ENCODE data around the gene BSDC1.

DNA sequence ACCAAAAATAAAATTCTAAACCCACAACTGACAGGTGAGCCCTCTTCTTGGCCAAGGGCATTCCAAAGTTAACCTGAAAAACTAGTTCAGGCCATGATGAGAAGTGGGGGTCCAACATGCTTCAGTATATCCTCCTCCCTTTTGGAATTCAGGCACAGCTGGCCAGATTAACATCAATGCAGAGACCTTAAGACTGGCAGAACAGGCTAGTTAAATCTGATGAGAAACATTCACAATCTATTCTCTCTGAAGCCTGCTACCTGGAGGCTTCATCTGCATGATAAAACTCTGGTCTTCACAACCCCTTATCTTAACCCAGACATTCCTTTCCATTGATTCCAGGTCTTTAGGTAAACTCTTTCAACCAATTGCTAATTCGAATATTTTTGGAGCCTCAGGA is 43.9 kb upstream of the BSDC1 start:
- no peak for TF ChIP-seq EZH2 (IDR thresholded peaks at IDR 0.05; ENCODE audit: low read depth, unreplicated experiment)
- TF ChIP-seq CTCF (conservative IDR thresholded peaks at IDR 0.05; ENCODE audit: low read depth in 2 of 2): no peak
- TF ChIP-seq ZNF462 (CRISPR knock-in tag; IDR thresholded peaks at IDR 0.05): peak; percentile 78
- no peak for TF ChIP-seq POLR2AphosphoS5 (IDR thresholded peaks at IDR 0.05; ENCODE audit: low read depth)
- TF ChIP-seq CREB1 (CRISPR knock-in tag; IDR thresholded peaks at IDR 0.05; ENCODE audit: low read depth): no peak
- no peak for TF ChIP-seq EZH2phosphoT487 (IDR thresholded peaks at IDR 0.05; ENCODE audit: unreplicated experiment)
- TF ChIP-seq REST (IDR thresholded peaks at IDR 0.05; ENCODE audit: unreplicated experiment): no peak
- TF ChIP-seq ETS1 (IDR thresholded peaks at IDR 0.05): no peak
- no peak for TF ChIP-seq JUNB (IDR thresholded peaks at IDR 0.05; ENCODE audit: unreplicated experiment)
- no peak for TF ChIP-seq ZNF114 (CRISPR knock-in tag; IDR thresholded peaks at IDR 0.05)
- peak; percentile 95 for TF ChIP-seq NANOG (IDR thresholded peaks at IDR 0.05; ENCODE audit: borderline replicate concordance)
- TF ChIP-seq ZNF331 (CRISPR knock-in tag; IDR thresholded peaks at IDR 0.05; ENCODE audit: low read depth): no peak

All from GM23338 (cell line).